HG02798 (cell line): ENCODE data around the gene WT1.

Experiments used
- ATAC-seq: cut with Tn5 transposase; IDR thresholded peaks from one replicate; pipeline ENCODE4 v1.9.1; 2021; ENCODE audit warnings: mild to moderate bottlenecking; ENCODE audit not compliant: unreplicated experiment, poor library complexity

Gene WT1

DNA sequence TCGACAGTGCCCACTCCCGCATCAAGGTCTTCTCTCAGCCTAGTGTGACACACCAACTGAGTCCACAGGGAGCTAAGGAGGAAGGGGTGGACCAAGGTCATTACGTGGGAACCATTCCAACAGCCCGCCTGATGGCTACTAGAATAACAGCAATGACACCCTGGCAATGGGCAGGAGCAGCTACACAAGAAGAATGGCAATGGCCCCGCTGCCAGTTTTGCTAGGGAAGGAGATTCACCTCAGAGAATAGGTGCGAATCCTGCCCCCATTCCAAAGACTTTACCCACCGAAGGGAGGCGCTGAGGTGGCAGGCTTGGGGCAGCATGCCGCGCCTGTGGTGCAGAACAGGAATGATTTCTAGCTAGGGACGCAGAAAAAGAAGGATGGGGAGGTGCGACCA, 9.1 kb downstream of the WT1 start:
- no peak for ATAC-seq

DNA sequence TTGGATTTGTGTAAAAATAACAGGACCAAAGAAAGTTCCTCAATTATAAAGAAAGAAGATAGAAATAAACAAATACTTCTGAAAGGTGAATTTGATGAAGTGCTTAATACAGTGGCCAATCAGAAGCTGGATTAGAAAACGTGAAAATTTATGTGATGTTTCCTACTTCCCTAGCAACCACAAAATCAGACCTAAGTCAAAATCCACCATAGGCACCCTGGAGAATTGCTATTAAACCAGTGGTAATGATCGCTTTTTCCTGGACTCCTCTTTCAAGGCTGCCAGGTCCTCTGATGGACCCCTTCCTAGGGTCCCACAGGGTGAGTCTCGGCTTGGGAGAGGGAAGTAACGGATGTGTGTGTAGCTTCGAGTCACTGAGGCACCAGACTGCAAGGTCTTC, 9.6 kb downstream of the WT1 start:
- no peak for ATAC-seq

DNA sequence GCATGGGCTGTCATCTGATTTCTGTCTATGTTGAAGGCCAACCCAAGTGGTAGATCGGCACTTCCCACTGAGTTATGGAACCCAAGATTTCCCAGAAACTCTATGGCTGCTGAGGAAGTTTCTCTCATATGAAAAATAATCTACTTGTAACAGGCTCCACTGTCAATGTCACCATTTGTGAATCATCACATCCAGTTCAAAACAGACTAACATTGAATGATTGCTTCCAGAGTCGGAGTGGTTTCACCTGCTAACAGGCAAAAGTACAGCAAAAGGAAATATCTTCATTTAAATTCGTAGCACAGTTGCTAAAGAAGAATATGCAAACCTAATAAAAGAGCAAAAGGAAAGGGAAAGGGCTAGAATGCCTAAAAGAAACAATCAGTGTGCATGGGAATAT, 12.8 kb downstream of the WT1 start:
- no peak for ATAC-seq

DNA sequence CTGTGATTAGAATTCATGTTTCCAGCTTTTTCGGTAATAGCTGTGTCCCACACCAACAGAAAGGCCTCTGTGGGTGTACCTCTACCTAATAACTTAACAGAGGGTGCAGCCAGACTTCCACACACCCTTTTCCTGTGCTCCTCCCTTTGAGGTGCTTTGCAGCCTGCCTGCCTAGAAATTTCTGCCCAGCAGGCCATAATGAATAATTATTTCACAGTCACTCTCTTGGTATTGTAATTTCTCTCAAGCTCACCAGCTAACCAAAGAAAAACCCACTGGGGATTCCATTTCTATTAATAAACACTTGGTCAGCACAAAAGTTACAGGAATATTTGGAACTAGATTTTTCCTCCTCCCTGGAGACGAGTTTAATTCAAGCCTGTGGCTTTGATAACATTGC, 13.3 kb downstream of the WT1 start:
- ATAC-seq, result no peak

DNA sequence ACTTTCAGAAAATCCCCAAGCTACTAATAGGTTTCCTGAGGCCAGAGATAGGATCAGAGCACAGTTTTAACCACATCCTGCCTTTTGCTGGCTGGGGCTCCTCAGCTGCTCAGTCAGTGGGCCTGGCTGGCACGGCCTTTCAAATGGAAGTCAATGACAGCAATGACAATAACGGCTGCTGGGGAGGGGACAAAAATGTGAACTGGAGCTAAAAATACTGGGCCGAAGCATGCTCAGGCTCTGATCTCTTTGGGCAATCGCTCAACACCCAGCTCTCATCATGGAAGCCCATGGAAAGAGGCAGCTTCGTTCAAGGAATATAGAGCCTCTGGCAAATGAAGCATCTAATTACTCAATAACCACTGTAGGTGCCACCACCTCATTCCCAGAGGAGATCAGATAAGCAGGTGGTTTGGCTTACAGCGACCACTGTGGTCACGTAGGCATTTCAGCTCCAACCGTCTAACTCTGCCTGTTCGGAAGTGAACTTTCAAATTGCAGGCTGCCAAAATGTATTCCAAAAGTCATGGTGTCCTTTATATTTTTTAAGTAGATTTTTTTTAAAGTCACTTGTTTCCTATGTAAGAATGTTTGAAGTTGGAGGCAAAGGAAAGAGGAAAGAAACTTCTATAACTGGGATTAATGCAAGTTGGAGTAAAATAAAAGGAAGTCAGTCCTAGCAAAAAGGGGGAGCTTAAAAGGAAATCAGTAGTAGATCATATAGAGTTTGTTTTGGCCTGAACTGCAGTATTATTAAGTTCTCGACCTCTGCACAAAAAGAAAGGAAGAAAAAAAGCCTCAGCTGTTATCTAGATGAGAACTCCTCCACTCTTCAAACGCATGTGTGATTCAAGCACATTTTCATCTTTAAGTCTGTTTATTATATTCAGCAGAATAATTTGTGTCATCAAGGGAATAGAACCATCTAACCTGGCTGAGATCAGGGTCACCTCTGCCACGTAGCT, 14.1 kb downstream of the WT1 start:
- ATAC-seq, result peak; percentile 83

DNA sequence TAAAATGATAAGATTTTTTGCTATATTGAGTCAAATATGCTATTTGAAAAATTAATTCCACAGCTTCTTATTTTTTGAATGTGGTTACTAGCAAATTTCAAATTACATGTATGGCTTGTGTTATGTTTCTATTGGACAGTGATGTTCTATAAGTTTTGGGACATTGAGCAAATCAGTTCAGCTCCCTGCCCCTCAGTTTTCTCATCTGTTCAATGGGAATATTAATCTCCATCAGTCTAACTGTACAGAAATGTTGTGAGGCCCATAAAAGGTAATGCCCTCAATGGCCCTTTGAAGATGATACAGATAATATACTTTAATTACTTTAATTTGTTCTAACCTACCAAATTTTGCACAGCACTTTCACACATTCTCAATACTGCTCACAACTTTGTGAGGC, 15.2 kb downstream of the WT1 start:
- no peak for ATAC-seq

DNA sequence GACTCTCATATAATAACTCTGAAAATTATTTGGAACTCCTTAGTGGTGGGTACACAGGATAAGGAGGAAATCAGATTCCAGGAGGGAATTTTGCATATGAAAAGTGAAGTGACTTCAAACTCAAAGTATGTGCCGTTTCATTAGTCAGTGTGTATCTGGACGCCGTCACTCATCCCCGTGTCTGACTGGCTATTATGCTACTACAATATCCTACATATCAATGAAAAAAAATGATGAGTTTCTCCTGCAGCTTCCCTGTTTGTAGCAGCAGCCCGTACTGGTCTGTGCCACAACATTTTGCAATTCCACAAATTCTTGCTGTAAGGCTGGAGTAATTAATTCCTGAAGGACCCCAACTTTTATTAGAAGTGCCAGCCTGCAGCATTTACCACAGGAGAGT, 16.5 kb downstream of the WT1 start:
- no peak for ATAC-seq

DNA sequence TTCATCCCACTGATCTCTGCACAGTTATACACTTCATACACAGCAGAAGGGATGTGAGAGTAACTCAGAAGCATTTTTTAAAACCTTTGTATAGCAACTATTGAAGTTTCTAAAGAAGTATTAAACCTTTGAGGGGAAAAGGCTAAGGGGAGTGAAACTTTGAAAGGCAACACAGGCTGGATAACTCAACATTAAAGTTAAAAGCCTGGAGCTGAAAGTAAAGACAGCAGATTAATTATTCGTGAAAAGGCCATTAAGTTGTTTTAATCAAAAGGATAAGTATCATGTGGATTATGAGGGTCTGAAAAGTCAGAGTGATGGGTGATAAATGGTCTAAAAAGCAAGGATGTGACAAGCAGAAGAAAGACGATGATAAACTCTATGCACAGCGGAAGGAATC, 17.5 kb downstream of the WT1 start:
- no peak for ATAC-seq

DNA sequence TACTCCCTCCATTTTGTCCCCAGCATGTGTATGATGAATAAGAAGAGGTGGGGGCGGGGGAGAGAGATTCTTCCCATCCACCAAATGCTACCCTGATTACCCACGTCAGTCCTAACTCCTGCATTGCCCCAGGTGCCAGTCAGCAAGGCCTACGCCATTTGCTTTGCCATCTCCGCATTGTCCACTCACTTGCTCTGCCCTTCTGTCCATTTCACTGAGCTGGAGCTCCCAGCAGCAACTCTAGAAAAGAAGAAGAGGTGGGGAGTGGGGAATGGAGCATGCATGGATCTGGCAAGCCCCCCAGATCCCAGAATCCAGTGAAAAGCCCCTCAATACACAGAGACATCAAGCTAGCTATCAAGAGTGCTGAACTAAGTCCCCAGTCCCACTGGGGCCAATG, 19.0 kb downstream of the WT1 start:
- no peak for ATAC-seq

DNA sequence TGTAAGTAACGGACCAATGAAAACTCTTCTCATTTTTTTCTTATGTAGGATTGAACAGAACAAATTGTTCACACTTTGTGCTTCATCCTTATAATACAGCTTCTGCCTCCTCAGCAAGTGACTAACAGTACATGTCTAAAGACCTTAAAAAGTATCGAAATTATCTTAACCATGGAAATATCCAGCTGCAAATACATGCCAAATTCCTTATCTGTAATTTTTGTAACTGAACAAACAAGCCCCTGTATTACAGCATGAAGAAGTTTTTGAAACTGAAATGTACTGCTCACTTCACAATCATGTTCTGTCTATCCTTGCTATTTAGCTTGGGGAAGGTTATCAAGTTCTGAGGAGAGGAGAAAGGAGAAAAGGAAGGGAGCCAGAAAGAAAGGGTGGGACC, 20.4 kb downstream of the WT1 start:
- no peak for ATAC-seq

DNA sequence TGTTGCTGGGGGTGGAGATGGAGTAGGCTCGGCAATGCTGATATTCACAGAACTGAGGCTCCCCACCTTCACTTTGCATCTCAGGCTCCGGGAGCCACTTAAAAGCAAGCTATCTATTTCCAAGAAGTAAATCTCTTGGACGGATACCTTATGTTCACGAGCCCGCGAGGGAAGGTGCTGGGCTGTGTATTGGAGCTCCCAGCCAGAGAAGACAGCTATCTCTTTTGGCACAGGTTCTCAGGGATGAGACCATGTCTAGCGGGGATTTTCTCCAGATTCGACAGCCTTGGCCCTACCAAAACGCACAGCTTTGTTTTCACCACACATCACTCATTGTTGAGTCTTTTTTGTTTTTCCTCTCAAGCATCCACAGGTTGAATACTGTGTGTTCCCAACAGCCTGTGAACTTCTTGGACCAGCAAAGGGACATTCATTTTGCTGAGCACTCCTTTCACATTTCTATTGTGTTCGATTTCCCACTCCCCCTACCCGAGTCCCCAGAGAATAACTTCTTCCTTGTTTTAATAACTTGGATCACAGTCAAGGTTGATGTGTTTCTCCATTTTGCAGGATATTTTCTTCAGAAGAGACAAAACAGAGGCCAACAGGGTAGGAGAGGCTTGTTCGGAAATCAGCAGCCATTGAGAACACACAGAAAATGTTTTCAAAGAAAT, 23.3 kb downstream of the WT1 start:
- ATAC-seq, result no peak

DNA sequence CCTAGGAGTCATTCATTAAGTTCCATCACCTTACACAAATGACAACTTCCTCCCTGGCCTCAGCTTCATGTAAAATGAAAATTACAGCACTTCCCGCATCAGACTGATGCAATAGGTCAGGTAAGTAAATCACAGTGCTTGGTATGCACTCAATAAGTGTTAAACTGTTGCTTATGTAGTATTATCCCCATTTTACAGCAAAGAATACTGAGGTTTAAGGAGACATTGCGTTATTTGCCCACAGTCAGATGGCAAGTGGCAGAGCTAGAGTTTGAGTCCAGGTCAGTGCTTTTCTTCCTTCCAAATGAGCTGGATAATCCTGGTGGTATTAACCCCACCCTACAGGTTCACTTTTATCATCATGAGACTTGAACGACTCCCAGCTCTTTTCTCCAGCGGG, 29.7 kb downstream of the WT1 start:
- ATAC-seq, result no peak

DNA sequence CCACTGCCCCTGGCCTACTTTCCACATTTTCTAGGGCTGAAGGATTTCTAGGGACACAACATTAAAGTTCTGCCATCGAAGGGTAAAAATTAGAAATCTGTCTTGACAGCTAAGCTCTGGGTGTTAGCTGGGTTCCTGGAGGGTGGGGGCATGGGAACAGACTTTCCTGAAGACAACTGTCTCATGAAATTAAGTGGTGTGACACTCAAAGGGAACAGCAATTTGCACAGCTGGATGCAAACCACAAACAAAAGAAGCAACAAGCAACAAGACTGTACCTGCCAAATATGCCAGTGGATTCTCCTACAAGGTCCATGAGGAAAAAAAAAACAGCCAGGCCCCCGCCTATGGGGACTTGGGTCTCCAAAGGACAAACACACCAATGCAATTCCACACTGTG, 32.5 kb downstream of the WT1 start:
- ATAC-seq, result no peak

DNA sequence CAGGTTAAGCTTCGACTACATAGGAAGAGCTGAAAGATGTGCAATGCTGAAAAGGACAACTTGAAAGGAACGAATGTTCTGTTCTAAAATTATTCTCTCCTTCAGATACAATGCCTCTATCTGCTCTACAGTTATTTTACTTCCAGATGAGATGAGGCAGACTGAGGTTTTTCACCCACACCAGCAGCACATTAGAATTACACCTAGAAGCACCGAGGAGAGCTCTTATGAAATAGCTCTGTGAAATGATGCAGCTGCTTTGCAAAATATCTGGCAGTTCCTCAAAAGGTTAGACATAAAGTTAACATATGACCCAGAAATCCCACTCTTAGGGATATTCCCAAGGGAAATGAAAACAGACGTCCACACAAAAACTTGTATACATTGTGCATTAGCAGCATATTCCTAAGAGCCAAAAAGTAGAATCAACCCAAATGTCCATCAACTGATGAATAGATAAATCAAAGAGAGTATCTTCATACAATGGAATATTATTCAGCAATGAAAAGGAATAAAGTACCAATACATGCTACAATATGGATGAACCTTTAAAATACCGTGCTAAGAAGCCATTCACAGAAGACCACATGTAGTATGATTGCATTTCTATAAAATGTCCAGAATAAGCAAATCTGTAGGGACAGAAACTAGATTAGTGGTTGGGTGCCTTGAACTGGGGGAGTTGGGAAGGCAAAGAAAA, 34.5 kb downstream of the WT1 start:
- no peak for ATAC-seq

DNA sequence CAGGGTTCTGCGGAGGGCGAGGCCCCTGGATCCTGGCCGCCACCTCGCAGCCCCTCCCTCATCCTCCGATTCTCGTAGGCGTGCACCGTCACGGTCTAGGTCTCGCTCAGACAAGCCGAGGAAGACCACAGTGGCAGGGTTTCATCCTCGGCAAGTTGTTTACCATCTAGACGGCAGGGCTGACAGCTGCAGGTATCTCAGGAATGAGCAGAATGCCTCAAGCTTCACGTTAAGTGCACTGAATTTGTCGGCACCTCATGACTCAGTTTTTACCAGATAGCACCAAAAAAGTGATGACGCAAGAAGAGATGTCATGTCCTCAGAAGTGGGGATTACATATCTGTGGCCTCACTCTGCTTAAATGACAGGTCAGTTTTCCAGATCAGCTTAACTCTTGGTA, 35.1 kb downstream of the WT1 start:
- ATAC-seq, result no peak

DNA sequence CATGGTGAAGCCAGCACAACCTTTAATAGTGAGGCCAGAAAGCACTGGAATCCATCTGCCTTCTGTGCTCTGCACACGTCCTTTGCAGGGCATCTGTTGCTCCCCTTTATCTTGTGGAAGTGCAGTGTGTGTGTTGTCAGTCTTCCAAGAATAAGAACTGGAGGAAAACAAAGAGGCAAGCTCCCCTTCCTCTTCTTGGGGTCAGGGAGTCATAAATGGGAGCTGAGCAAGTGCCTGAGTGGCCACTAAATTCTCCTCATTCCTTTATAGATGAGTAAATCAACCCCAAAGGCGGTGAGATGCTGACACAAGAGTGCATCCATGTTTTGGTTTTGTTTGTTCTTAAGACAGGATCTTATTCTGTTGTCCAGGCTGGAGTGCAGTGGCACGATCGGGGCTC, 38.3 kb downstream of the WT1 start:
- ATAC-seq, result no peak

DNA sequence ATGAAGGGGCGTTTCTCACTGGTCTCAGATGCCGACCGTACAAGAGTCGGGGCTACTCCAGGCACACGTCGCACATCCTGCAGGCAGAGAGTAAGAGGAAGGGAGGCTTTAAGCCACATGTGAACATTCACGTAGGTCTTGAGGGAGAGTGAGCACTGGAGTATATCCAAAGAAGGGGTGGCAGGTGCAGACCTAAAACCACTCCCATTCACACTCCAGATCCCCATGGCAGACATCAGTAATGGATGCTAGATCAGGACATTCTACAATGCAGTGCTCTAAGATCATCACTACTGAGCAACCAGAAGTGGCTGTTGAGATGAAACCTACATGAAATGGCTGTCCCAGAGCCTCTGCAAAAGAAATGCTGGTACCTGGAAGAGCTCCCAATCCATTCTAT, 39.0 kb downstream of the WT1 start:
- no peak for ATAC-seq

DNA sequence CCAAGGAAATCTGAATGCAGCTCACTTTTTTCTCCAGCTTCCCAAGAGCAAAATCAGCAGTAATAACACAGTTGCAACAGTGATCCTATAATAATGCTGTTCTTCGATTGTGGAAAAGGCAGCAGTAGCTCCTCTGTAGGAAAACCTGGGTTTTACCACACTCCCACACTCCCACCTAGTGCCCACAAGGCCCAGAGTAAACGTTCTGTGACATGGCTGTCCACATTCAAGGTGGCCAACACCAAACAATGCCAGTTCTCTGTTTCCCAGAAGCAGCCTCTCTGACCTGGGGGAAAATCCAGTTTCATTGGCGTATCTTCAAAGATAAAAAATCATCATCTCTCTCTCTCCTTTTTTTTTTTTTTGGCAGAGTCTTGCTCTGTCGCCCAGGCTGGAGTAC, 40.2 kb downstream of the WT1 start:
- no peak for ATAC-seq

DNA sequence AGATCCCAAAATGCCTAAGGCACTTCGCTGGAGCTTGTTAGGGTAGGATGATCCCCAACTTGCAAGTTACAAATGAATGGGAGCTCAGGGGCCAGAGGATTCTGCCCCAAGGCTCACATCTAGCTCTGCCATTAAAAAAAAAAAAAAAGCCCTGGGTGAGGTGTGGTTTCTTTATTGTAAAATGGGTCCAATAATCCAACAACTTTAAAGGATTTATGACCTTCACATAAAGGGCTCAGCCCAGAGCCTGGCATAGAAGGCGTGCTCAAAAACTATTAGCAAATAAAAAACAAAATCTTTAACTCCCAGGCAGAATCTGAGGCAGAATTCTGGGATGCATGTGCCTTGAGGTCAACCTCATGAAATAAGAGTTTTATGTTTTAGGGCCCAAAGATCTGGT, 42.5 kb downstream of the WT1 start:
- ATAC-seq, result no peak

DNA sequence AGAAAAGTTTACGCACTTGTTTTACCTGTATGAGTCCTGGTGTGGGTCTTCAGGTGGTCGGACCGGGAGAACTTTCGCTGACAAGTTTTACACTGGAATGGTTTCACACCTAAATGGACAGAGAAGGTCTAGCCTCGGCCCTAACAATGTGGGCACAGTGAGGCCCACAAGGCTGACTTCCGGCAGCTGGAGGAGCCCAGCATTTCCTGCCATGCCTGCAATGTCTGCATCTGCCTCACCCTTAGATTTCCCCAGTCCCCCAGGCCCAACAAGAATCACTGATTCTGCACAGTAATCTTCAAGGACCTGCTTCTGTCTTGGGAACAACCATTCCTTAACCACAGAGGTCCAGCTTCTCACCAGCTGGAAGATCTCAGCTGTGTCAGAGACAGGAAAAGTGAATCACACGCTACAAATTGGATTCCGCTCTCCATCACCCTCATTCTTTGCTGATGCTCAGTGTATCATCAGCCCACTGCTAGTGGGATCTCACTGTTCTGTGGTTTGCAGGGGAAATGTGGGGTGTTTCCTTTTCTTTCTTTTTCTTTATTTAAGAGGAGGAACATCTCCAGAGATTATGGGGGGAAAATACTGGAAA, 43.3 kb downstream of the WT1 start:
- ATAC-seq, result no peak

DNA sequence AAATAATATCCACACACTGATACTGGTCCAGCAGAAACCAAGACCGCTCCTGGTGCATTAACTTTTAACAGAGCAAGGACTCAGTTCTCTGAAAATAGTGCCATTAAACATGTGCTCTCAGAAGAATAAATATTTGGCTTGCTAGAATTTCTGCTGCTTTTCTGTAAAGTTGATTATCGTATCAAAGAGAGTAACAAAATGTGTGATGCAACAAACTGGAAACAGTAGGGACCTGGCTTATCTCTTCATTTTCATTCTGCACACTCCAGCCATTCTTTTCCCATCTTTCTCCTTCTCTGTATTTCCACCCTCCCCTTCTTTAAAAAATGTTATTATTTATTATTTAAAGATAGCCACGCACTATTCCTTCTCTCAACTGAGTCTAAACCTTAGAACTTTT, 43.9 kb downstream of the WT1 start:
- ATAC-seq, result no peak
